Activated naive CD8-positive, alpha-beta T cell treated with anti-CD3 and anti-CD28 coated beads, Interleukin-2, amount 10 ng/mL, durations not matched to agents 7 days and 5 days (primary cell): ENCODE results near the gene UBE2R2. TPM values are rescaled to one million over a fixed set of nuclear protein-coding genes. Genes with fewer than 3 reads are reported as not detected.
"Not testable (repeated sequence)": the region's sequence is repeated elsewhere in the genome, so short reads cannot be mapped to it uniquely, and the experiment has no call there.

Experiments
- ATAC-seq: fragments of 150-1000 bp; cut with Tn5 transposase; one replicate; pipeline ENCODE4 v1.10.0; 2021; ENCODE audit warnings: low read depth, moderate library complexity
- POLR2A ChIA-PET: fragments of 350-600 bp; sonication (Branson Sonifier 250); formaldehyde crosslinking; loops from one replicate; lab custom pipeline; 2021; ENCODE audit warnings: antibody characterized with exemption; lab: Charles Lee
- DNase-seq: peaks from one replicate; pipeline ENCODE4 v3.0.0; 2021
- H3K27ac Mint-ChIP-seq: one replicate; pipeline ENCODE4 v1.8.0; 2022; ENCODE audit warnings: mild to moderate bottlenecking, mixed read lengths
- H3K27me3 Mint-ChIP-seq: one replicate; pipeline ENCODE4 v1.8.0; 2022; ENCODE audit warnings: mild to moderate bottlenecking, moderate library complexity, mixed read lengths
- H3K36me3 Mint-ChIP-seq: one replicate; pipeline ENCODE4 v1.8.0; 2021; ENCODE audit warnings: mild to moderate bottlenecking, mixed read lengths
- H3K4me1 Mint-ChIP-seq: one replicate; pipeline ENCODE4 v1.8.0; 2021; ENCODE audit warnings: mixed read lengths
- H3K4me3 Mint-ChIP-seq: one replicate; pipeline ENCODE4 v1.8.0; 2022; ENCODE audit warnings: mild to moderate bottlenecking, moderate library complexity, mixed read lengths
- H3K9me3 Mint-ChIP-seq: one replicate; pipeline ENCODE4 v1.8.0; 2021; ENCODE audit warnings: mixed read lengths
- total RNA-seq, 2 experiments: library from RNA; stranded (reverse); gene quantifications; one replicate each; pipeline ENCODE4 v1.2.3, GENCODE V29; 2021

Gene UBE2R2
- total RNA-seq, 2 experiments from 2014 or later, result 33.8 to 35.4 TPM

- H3K9me3 Mint-ChIP-seq, DNase-seq, H3K4me1 Mint-ChIP-seq, H3K4me3 Mint-ChIP-seq, H3K36me3 Mint-ChIP-seq, H3K27ac Mint-ChIP-seq, ATAC-seq, POLR2A ChIA-PET: not testable (repeated sequence)
- H3K27me3 Mint-ChIP-seq, result peaks cover 33% of the 10 kb centered on the region
Measured at GRCh38 chr9:33789429-33789828, 27.5 kb upstream of the UBE2R2 start.

- Mint-ChIP-seq H3K27ac (no peak overlapping the region), H3K4me1 (peaks cover 2% of the 10 kb centered on the region)
- POLR2A ChIA-PET, result no interaction called here
Measured at GRCh38 chr9:33791117-33791516, 25.8 kb upstream of the UBE2R2 start.

GRCh38 chr9:33793496-33793895 is 23.5 kb upstream of the UBE2R2 start:
- H3K9me3 Mint-ChIP-seq, ATAC-seq, DNase-seq, H3K27ac Mint-ChIP-seq, POLR2A ChIA-PET, H3K4me3 Mint-ChIP-seq, H3K4me1 Mint-ChIP-seq, H3K36me3 Mint-ChIP-seq: not testable (repeated sequence)
- peaks cover 34% of the 10 kb centered on the region for H3K27me3 Mint-ChIP-seq

More at GRCh38 chr9:33791117-33791516, 25.8 kb upstream of the UBE2R2 start:
- no peaks in the 10 kb centered on the region for H3K9me3 Mint-ChIP-seq
- no peaks in the 10 kb centered on the region for H3K36me3 Mint-ChIP-seq
- DNase-seq (no peak), ATAC-seq (no peak)
- H3K27me3 Mint-ChIP-seq, result peaks cover 31% of the 10 kb centered on the region
- no peak overlapping the region for H3K4me3 Mint-ChIP-seq

- DNase-seq (no peak), ATAC-seq (no peak)
- H3K36me3 Mint-ChIP-seq, result no peaks in the 10 kb centered on the region
- no peaks in the 10 kb centered on the region for H3K9me3 Mint-ChIP-seq
- no peak overlapping the region for H3K4me3 Mint-ChIP-seq
- peaks cover 30% of the 10 kb centered on the region for H3K27me3 Mint-ChIP-seq
- no peak overlapping the region for H3K27ac Mint-ChIP-seq
- POLR2A ChIA-PET, result interaction anchor here (0.8 kb wide), 1 partner anchor 24 kb away, joined by 12 read pairs; no protein-coding TSS in a partner anchor
- no peaks in the 10 kb centered on the region for H3K4me1 Mint-ChIP-seq
Measured at GRCh38 chr9:33794560-33794959, 22.4 kb upstream of the UBE2R2 start.

GRCh38 chr9:33795281-33795680 is 21.7 kb upstream of the UBE2R2 start, which contains the start of gene PRSS3:
Gene PRSS3, plus strand, starts transcription at chr9:33795561. Its CDS starts 13 bp downstream, at chr9:33795574.
- Mint-ChIP-seq H3K27me3 (peaks cover 27% of the 10 kb centered on the region), H3K36me3 (no peaks in the 10 kb centered on the region), H3K9me3 (no peaks in the 10 kb centered on the region), H3K4me3 (no peak within 1 kb of the TSS), H3K4me1 (no peaks in the 10 kb centered on the region), H3K27ac (no peak within 1 kb of the TSS)
- POLR2A ChIA-PET, result no interaction called here
- DNase-seq (no peak), ATAC-seq (no peak)

GRCh38 chr9:33795819-33796218 is 21.1 kb upstream of the UBE2R2 start:
- H3K27ac Mint-ChIP-seq, result no peak overlapping the region
- H3K36me3 Mint-ChIP-seq, result no peaks in the 10 kb centered on the region
- ATAC-seq (no peak), DNase-seq (no peak)
- peaks cover 30% of the 10 kb centered on the region for H3K27me3 Mint-ChIP-seq
- H3K4me3 Mint-ChIP-seq, result no peak overlapping the region
- POLR2A ChIA-PET, result no interaction called here
- H3K4me1 Mint-ChIP-seq, result no peaks in the 10 kb centered on the region
- H3K9me3 Mint-ChIP-seq, result no peaks in the 10 kb centered on the region

GRCh38 chr9:33796679-33797078 is 20.3 kb upstream of the UBE2R2 start:
- peaks cover 22% of the 10 kb centered on the region for H3K27me3 Mint-ChIP-seq
- H3K36me3 Mint-ChIP-seq, ATAC-seq, DNase-seq, POLR2A ChIA-PET, H3K27ac Mint-ChIP-seq, H3K4me3 Mint-ChIP-seq, H3K9me3 Mint-ChIP-seq, H3K4me1 Mint-ChIP-seq: not testable (repeated sequence)

GRCh38 chr9:33797837-33798236 is 19.1 kb upstream of the UBE2R2 start:
- H3K9me3 Mint-ChIP-seq, result no peaks in the 10 kb centered on the region
- H3K27me3 Mint-ChIP-seq, result peaks cover 27% of the 10 kb centered on the region
- POLR2A ChIA-PET, result no interaction called here
- ATAC-seq, result no peak
- H3K36me3 Mint-ChIP-seq, result no peaks in the 10 kb centered on the region
- H3K27ac Mint-ChIP-seq, result no peak overlapping the region
- H3K4me3 Mint-ChIP-seq, result no peak overlapping the region
- no peak for DNase-seq
- no peaks in the 10 kb centered on the region for H3K4me1 Mint-ChIP-seq

- Mint-ChIP-seq H3K27me3 (peaks cover 34% of the 10 kb centered on the region), H3K36me3 (no peaks in the 10 kb centered on the region), H3K27ac (no peak overlapping the region), H3K4me3 (no peak overlapping the region), H3K9me3 (no peaks in the 10 kb centered on the region), H3K4me1 (no peaks in the 10 kb centered on the region)
- ATAC-seq, result no peak
- POLR2A ChIA-PET, result no interaction called here
- DNase-seq, result no peak
Measured at GRCh38 chr9:33798545-33798944, 18.4 kb upstream of the UBE2R2 start.

GRCh38 chr9:33799928-33800704 is 16.8 kb upstream of the UBE2R2 start:
- POLR2A ChIA-PET, result no interaction called here
- H3K9me3 Mint-ChIP-seq, result no peaks in the 10 kb centered on the region
- no peak overlapping the region for H3K4me3 Mint-ChIP-seq
- H3K27ac Mint-ChIP-seq, result no peak overlapping the region
- no peaks in the 10 kb centered on the region for H3K36me3 Mint-ChIP-seq
- ATAC-seq (no peak), DNase-seq (no peak)
- H3K4me1 Mint-ChIP-seq, result no peaks in the 10 kb centered on the region
- H3K27me3 Mint-ChIP-seq, result peaks cover 36% of the 10 kb centered on the region

GRCh38 chr9:33800886-33801285 is 16.1 kb upstream of the UBE2R2 start:
- POLR2A ChIA-PET, result no interaction called here
- peaks cover 38% of the 10 kb centered on the region for H3K27me3 Mint-ChIP-seq
- ATAC-seq (no peak), DNase-seq (no peak)
- H3K9me3 Mint-ChIP-seq, result no peaks in the 10 kb centered on the region
- H3K4me3 Mint-ChIP-seq, result no peak overlapping the region
- no peak overlapping the region for H3K27ac Mint-ChIP-seq
- H3K4me1 Mint-ChIP-seq, result no peaks in the 10 kb centered on the region
- H3K36me3 Mint-ChIP-seq, result no peaks in the 10 kb centered on the region

GRCh38 chr9:33801943-33802500 is 14.9 kb upstream of the UBE2R2 start:
- DNase-seq, POLR2A ChIA-PET, H3K9me3 Mint-ChIP-seq, H3K27ac Mint-ChIP-seq, H3K4me1 Mint-ChIP-seq, H3K36me3 Mint-ChIP-seq, H3K4me3 Mint-ChIP-seq, ATAC-seq: not testable (repeated sequence)
- peaks cover 36% of the 10 kb centered on the region for H3K27me3 Mint-ChIP-seq

- POLR2A ChIA-PET, H3K27ac Mint-ChIP-seq, H3K9me3 Mint-ChIP-seq, DNase-seq, H3K4me1 Mint-ChIP-seq, ATAC-seq, H3K36me3 Mint-ChIP-seq, H3K4me3 Mint-ChIP-seq: not testable (repeated sequence)
- peaks cover 29% of the 10 kb centered on the region for H3K27me3 Mint-ChIP-seq
Measured at GRCh38 chr9:33804196-33804595, 12.8 kb upstream of the UBE2R2 start.

GRCh38 chr9:33807156-33807555 is 9.8 kb upstream of the UBE2R2 start:
- H3K36me3 Mint-ChIP-seq, H3K4me3 Mint-ChIP-seq, DNase-seq, H3K4me1 Mint-ChIP-seq, ATAC-seq, H3K27ac Mint-ChIP-seq, H3K9me3 Mint-ChIP-seq, POLR2A ChIA-PET: not testable (repeated sequence)
- H3K27me3 Mint-ChIP-seq, result peaks cover 31% of the 10 kb centered on the region
